Measurements from ENCODE around the gene SLC26A11. TPM values are rescaled to one million over a fixed set of nuclear protein-coding genes. Genes with fewer than 3 reads are reported as not detected.
A peak's percentile ranks its signal among the peaks of the same experiment; 100 is the strongest.

SLC26A11 gene
- total and polyA plus RNA-seq, 7 donors = 2.2 to 5.1 (median 3.2) TPM

- Histone ChIP-seq H3K27ac (no peak overlapping the region), H3K4me3 (no peak overlapping the region), H3K36me3 (ENCODE audit: insufficient read depth in 1 of 2, low read depth in 1 of 2) (peaks cover 0 to 47% of the 10 kb centered on the region in 2 donors), H3K9me3 (no peaks in the 10 kb centered on the region), H3K4me1 (peaks cover 4% of the 10 kb centered on the region), H3K27me3 (ENCODE audit: insufficient read depth in 3 of 3, low read length in 2 of 3) (no peaks in the 10 kb centered on the region)
- TF ChIP-seq CTCF (IDR thresholded peaks at IDR 0.05) = no peak
- 89 to 93% (median 90%) methylated on average over 11 of the region's 11 CpGs for WGBS, 3 donors
- ATAC-seq (no peak), DNase-seq (peak in 1 of 2 donors; percentile 14)
- intact Hi-C loops (cut with DNase I) = no loop called here
These were observed 64.4 kb downstream of the SLC26A11 start for GRCh38 chr17:80284631-80285030.

DNA sequence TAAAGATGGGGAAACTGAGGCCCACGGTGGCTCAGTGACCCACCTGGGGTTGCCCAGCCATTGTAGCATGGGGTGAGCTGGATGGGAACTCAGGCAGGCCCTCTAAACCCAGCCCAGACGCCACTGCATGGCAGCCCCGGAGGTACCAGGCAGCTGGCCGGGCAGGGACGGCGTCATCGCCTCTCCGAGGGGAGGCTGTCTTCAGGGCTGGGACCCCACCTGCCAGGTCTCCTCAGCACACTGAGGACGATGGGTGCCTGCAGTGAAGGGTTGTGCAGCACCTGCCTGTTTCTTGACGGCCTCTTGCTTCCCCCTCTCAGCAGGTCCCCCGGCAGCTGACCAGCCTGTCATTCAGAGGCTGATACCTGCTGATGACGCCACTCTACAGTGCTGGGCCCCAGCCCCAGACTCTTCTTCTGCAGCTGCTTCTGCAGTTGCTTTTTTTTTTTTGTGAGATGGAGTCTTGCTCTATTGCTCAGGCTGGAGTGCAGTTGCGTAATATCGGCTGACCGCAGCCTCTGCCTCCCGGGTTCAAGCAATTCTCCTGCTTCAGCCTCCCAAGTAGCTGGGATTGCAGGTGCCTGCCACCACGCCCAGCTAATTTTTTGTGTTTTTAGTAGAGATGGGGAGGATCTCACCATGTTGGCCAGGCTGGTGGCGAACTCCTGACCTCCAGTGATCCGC is 65.2 kb downstream of the SLC26A11 start:
- intact Hi-C loops (cut with DNase I) = no loop called here

GRCh38 chr17:80286638-80286960 is 66.4 kb downstream of the SLC26A11 start:
- no peak for ATAC-seq
- H3K9me3 ChIP-seq = no peaks in the 10 kb centered on the region
- TF ChIP-seq CTCF (IDR thresholded peaks at IDR 0.05) = no peak
- no peaks in the 10 kb centered on the region for H3K4me1 ChIP-seq
- intact Hi-C loops (cut with DNase I) = no loop called here
- H3K4me3 ChIP-seq = no peak overlapping the region
- H3K27ac ChIP-seq = no peak overlapping the region
- DNase-seq = no peak
- H3K36me3 ChIP-seq (ENCODE audit: insufficient read depth in 1 of 2, low read depth in 1 of 2) = peaks cover 5 to 60% of the 10 kb centered on the region in 2 donors
- no peaks in the 10 kb centered on the region for H3K27me3 ChIP-seq (ENCODE audit: insufficient read depth in 3 of 3, low read length in 2 of 3)
- 89 to 95% (median 92%) methylated on average over 5 of the region's 5 CpGs for WGBS, 3 donors

More for the DNA sequence above, 65.2 kb downstream of the SLC26A11 start:
- 93 to 96% (median 94%) methylated on average over 19 of the region's 19 CpGs for WGBS, 3 donors
- Histone ChIP-seq H3K9me3 (no peaks in the 10 kb centered on the region), H3K36me3 (ENCODE audit: insufficient read depth in 1 of 2, low read depth in 1 of 2) (peaks cover 0 to 48% of the 10 kb centered on the region in 2 donors), H3K27me3 (ENCODE audit: insufficient read depth in 3 of 3, low read length in 2 of 3) (no peaks in the 10 kb centered on the region), H3K4me3 (no peak overlapping the region), H3K27ac (no peak overlapping the region), H3K4me1 (no peaks in the 10 kb centered on the region)
- ATAC-seq (peak in 1 of 4 donors; percentile 36), DNase-seq (peak in 1 of 2 donors; percentile 37)
- TF ChIP-seq CTCF (IDR thresholded peaks at IDR 0.05) = no peak

- DNase-seq (peak in 1 of 2 donors; percentile 15), ATAC-seq (no peak)
- no peak overlapping the region for H3K4me3 ChIP-seq
- TF ChIP-seq CTCF (IDR thresholded peaks at IDR 0.05) = no peak
- intact Hi-C loops (cut with DNase I) = no loop called here
- H3K36me3 ChIP-seq (ENCODE audit: insufficient read depth in 1 of 2, low read depth in 1 of 2) = peaks cover 7 to 60% of the 10 kb centered on the region in 2 donors
- 91 to 97% (median 94%) methylated on average over 9 of the region's 9 CpGs for WGBS, 3 donors
- H3K27ac ChIP-seq = no peak overlapping the region
- no peaks in the 10 kb centered on the region for H3K27me3 ChIP-seq (ENCODE audit: insufficient read depth in 3 of 3, low read length in 2 of 3)
- no peaks in the 10 kb centered on the region for H3K4me1 ChIP-seq
- no peaks in the 10 kb centered on the region for H3K9me3 ChIP-seq
These were observed 66.8 kb downstream of the SLC26A11 start for GRCh38 chr17:80287038-80287437.
